ENCODE results near the gene CLDN10. TPM values are rescaled to one million over a fixed set of nuclear protein-coding genes. Genes with fewer than 3 reads are reported as not detected.

CLDN10 gene
- total and polyA plus RNA-seq, 2 donors (not counting 1 experiment from before 2014, with no cell fraction given) = not detected

- ChIA-PET POLR2A (no interaction called here), CTCF (no interaction called here)
- Histone ChIP-seq H3K4me2 (replicated peaks; ENCODE audit: low read depth, low read length, poor library complexity, severe bottlenecking) (no peak overlapping the region), H3K9me3 (ENCODE audit: control extremely low read depth in 1 of 3, control insufficient read depth in 2 of 3, insufficient read depth in 1 of 3, low read length in 2 of 3) (no peaks in the 10 kb centered on the region), H3K27ac (ENCODE audit: low read length in 2 of 2) (no peak overlapping the region), H2AFZ (ENCODE audit: insufficient read depth, low read depth, low read length, poor library complexity, severe bottlenecking) (no peak overlapping the region), H3K9ac (ENCODE audit: low read length) (no peak overlapping the region), H4K20me1 (ENCODE audit: control insufficient read depth, insufficient read depth, low read length, poor library complexity, severe bottlenecking) (no peaks in the 10 kb centered on the region), H3K4me3 (ENCODE audit: control extremely low read depth in 1 of 5, extremely low read depth in 1 of 5, insufficient read depth in 1 of 5, low read depth in 2 of 5, low read length in 4 of 5) (no peak overlapping the region), H3K36me3 (replicated peaks in 1 of 2; ENCODE audit: control extremely low read depth in 1 of 2, control insufficient read depth in 1 of 2, extremely low read depth in 1 of 2, insufficient read depth in 2 of 2, low read length in 1 of 2) (no peaks in the 10 kb centered on the region), H3K27me3 (replicated peaks in 1 of 4; ENCODE audit: control extremely low read depth in 1 of 4, control insufficient read depth in 3 of 4, insufficient read depth in 4 of 4, low read length in 3 of 4) (peaks cover 0 to 4% (median 0%) of the 10 kb centered on the region in 4 experiments), H3K4me1 (ENCODE audit: control insufficient read depth in 2 of 2, insufficient read depth in 2 of 2, low read length in 2 of 2) (no peaks in the 10 kb centered on the region), H3K79me2 (ENCODE audit: control insufficient read depth, insufficient read depth, low read length) (no peaks in the 10 kb centered on the region)
- Mint-ChIP-seq H3K4me1 (no peaks in the 10 kb centered on the region), H3K27ac (no peak overlapping the region), H3K4me3 (no peak overlapping the region), H3K9me3 (ENCODE audit: insufficient read depth) (no peaks in the 10 kb centered on the region), H3K27me3 (peaks cover 11% of the 10 kb centered on the region)
- no peak for DNase-seq
- 77% methylated on average over 2 of the region's 2 CpGs for WGBS (ENCODE audit: insufficient coverage)
- intact Hi-C loops (cut with micrococcal nuclease) = no loop called here
- ATAC-seq (ENCODE audit: low read depth) = no peak
- TF ChIP-seq EZH2 (IDR thresholded peaks at IDR 0.05; ENCODE audit: borderline replicate concordance, insufficient read depth, low read depth, low read length, poor library complexity, severe bottlenecking) = no peak
- no peak for TF ChIP-seq CTCF (IDR thresholded peaks at IDR 0.05)
Measured at GRCh38 chr13:95601216-95601615, 48.7 kb downstream of the CLDN10 start.

GRCh38 chr13:95601906-95602305, 49.4 kb downstream of the CLDN10 start:
- Mint-ChIP-seq H3K9me3 (ENCODE audit: insufficient read depth) (no peaks in the 10 kb centered on the region), H3K27me3 (peaks cover 11% of the 10 kb centered on the region), H3K4me3 (no peak overlapping the region), H3K4me1 (no peaks in the 10 kb centered on the region), H3K27ac (no peak overlapping the region)
- WGBS (ENCODE audit: insufficient coverage) = 85% methylated on average over 5 of the region's 6 CpGs
- Histone ChIP-seq H3K36me3 (replicated peaks in 1 of 2; ENCODE audit: control extremely low read depth in 1 of 2, control insufficient read depth in 1 of 2, extremely low read depth in 1 of 2, insufficient read depth in 2 of 2, low read length in 1 of 2) (no peaks in the 10 kb centered on the region), H3K9ac (ENCODE audit: low read length) (no peak overlapping the region), H3K9me3 (ENCODE audit: control extremely low read depth in 1 of 3, control insufficient read depth in 2 of 3, insufficient read depth in 1 of 3, low read length in 2 of 3) (no peaks in the 10 kb centered on the region), H3K4me1 (ENCODE audit: control insufficient read depth in 2 of 2, insufficient read depth in 2 of 2, low read length in 2 of 2) (no peaks in the 10 kb centered on the region), H3K27me3 (replicated peaks in 1 of 4; ENCODE audit: control extremely low read depth in 1 of 4, control insufficient read depth in 3 of 4, insufficient read depth in 4 of 4, low read length in 3 of 4) (peaks cover 0 to 4% (median 0%) of the 10 kb centered on the region in 4 experiments), H3K79me2 (ENCODE audit: control insufficient read depth, insufficient read depth, low read length) (no peaks in the 10 kb centered on the region), H3K4me3 (ENCODE audit: control extremely low read depth in 1 of 5, extremely low read depth in 1 of 5, insufficient read depth in 1 of 5, low read depth in 2 of 5, low read length in 4 of 5) (no peak overlapping the region), H2AFZ (ENCODE audit: insufficient read depth, low read depth, low read length, poor library complexity, severe bottlenecking) (no peak overlapping the region), H4K20me1 (ENCODE audit: control insufficient read depth, insufficient read depth, low read length, poor library complexity, severe bottlenecking) (no peaks in the 10 kb centered on the region), H3K4me2 (replicated peaks; ENCODE audit: low read depth, low read length, poor library complexity, severe bottlenecking) (no peak overlapping the region), H3K27ac (ENCODE audit: low read length in 2 of 2) (no peak overlapping the region)
- CTCF ChIA-PET = no interaction called here
- TF ChIP-seq CTCF (IDR thresholded peaks at IDR 0.05) (no peak), EZH2 (IDR thresholded peaks at IDR 0.05; ENCODE audit: borderline replicate concordance, insufficient read depth, low read depth, low read length, poor library complexity, severe bottlenecking) (no peak)
- DNase-seq (no peak), ATAC-seq (ENCODE audit: low read depth) (no peak)
- intact Hi-C loops (cut with micrococcal nuclease) = no loop called here
- POLR2A ChIA-PET = no interaction called here

All from B cell (primary cell).